MCF 10A (cell line): Measurements from ENCODE around the gene UCHL3. TPM values are rescaled to one million over a fixed set of nuclear protein-coding genes. Genes with fewer than 3 reads are reported as not detected.
A peak's percentile ranks its signal among the peaks of the same experiment; 100 is the strongest.

Experiments
- BruUV-seq: library from RNA; stranded (reverse); fragments of 400-500 nt; replicated peaks from 2 replicates; lab custom pipeline; 2021; lab: Mats Ljungman, UMichigan
- CTCF ChIA-PET: fragments of 300-600 bp; sonication (Branson Sonifier 250); formaldehyde crosslinking; extraction: SDS; loops from one replicate; lab custom pipeline; 2021; ENCODE audit warnings: antibody characterized with exemption, inconsistent platforms; lab: Yijun Ruan, JAX
- POLR2A ChIA-PET: fragments of 300-600, 350-650 bp; sonication (Branson Sonifier 250); formaldehyde crosslinking; extraction: SDS; loops from one replicate; lab custom pipeline; 2020; ENCODE audit warnings: antibody characterized with exemption, inconsistent platforms; lab: Yijun Ruan, JAX
- DNase-seq: peaks from one replicate; pipeline ENCODE4 v3.0.0-alpha.2; 2018; ENCODE audit not compliant: unreplicated experiment
- H3K27ac Mint-ChIP-seq: one replicate; pipeline ENCODE4 v1.8.0; 2022; ENCODE audit warnings: mild to moderate bottlenecking, low read depth, mixed read lengths; ENCODE audit not compliant: unreplicated experiment
- H3K27me3 Mint-ChIP-seq: one replicate; pipeline ENCODE4 v1.8.0; 2022; ENCODE audit warnings: mixed read lengths; ENCODE audit not compliant: insufficient read depth, unreplicated experiment
- H3K36me3 Mint-ChIP-seq: one replicate; pipeline ENCODE4 v1.8.0; 2022; ENCODE audit warnings: mild to moderate bottlenecking, moderate library complexity, mixed read lengths; ENCODE audit not compliant: insufficient read depth, unreplicated experiment
- H3K4me1 Mint-ChIP-seq: one replicate; pipeline ENCODE4 v1.8.0; 2022; ENCODE audit warnings: mixed read lengths; ENCODE audit not compliant: insufficient read depth, unreplicated experiment
- H3K4me3 Mint-ChIP-seq: one replicate; pipeline ENCODE4 v1.8.0; 2022; ENCODE audit warnings: mild to moderate bottlenecking, moderate library complexity, mixed read lengths; ENCODE audit not compliant: unreplicated experiment
- H3K9me3 Mint-ChIP-seq: one replicate; pipeline ENCODE4 v1.8.0; 2022; ENCODE audit warnings: mixed read lengths; ENCODE audit not compliant: unreplicated experiment
- CTCF ChIP-seq: fragments of 200-600 bp; IDR thresholded peaks from one replicate; pipeline ENCODE4 v1.8.0; 2022; ENCODE audit warnings: antibody characterized with exemption, mild to moderate bottlenecking; ENCODE audit not compliant: unreplicated experiment
- intact Hi-C: fragments of 100-400 bp; cut with micrococcal nuclease; formaldehyde crosslinking; loops from 2 replicates; pipeline ENCODE4 v1.14.1; 2022
- total RNA-seq: library from RNA; stranded (reverse); gene quantifications from 2 replicates; pipeline ENCODE4 v1.2.3, GENCODE V29; 2022

The UCHL3 gene
- total RNA-seq, 1 experiment from 2014 or later: 79.3 TPM

DNA sequence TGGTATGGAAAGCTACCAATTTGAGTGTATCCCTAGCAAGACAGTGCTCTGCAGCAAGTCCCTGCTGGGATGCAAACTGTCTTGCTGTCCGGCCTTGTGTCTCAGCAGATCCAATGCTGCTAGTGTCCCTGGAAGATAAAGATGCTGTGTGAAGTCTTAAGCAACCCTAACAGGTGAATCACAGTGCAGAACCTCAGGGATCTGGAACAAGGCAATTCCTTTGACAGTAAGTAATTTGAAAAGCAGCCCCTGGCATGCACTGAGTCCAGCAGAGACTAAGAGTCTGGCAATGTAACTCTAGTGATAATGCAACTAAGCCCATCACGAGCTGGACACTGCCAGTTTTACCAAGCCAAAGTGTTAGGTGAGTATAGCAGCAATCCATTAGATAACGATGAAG is 1.7 kb upstream of the UCHL3 start:
- no TSS peak for BruUV-seq
- DNase-seq: peak; percentile 8
- Mint-ChIP-seq H3K4me1 (peaks cover 20% of the 10 kb centered on the region), H3K36me3 (peaks cover 5% of the 10 kb centered on the region), H3K9me3 (no peaks in the 10 kb centered on the region), H3K4me3 (no peak overlapping the region), H3K27ac (no peak overlapping the region), H3K27me3 (no peaks in the 10 kb centered on the region)
- ChIA-PET CTCF (interaction anchor here (0.7 to 1.4 kb wide), 4 partner anchors 65 to 181 kb away, joined by 3 to 6 read pairs (median 3); no protein-coding TSS in a partner anchor), POLR2A (interaction anchor here (1.2 to 4.0 kb wide), 2 partner anchors 11 to 66 kb away, joined by 7 to 16 read pairs; partner anchors contain the start of genes COMMD6 and TBC1D4)
- intact Hi-C loops: loop anchor here (2.0 kb wide), 1 partner anchor 175 kb away; no protein-coding TSS in a partner anchor
- TF ChIP-seq CTCF: no peak

DNA sequence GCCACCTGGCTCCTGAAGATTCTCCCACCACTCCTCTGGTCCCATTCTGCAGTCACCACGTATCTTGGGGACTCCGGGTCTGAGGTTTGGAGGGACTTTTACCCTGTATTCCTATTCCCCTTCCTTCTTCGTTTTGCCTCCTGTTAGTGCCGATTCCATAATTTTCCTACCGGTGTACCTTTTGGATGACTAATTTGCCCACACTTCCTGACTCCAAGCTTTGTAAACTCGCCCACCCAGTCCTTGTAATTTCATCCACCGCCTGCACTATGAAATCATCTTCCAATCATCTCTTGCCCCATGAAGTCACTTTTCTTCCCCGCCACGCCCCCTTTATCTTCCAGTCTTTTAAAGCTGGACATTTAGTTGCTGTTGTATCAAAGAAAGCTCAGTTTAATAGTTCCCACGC is 572 bp downstream of the UCHL3 start:
- DNase-seq: peak; percentile 82
- H3K4me1 Mint-ChIP-seq: peaks cover 28% of the 10 kb centered on the region
- H3K27ac Mint-ChIP-seq: peak overlapping the region; percentile 98
- H3K9me3 Mint-ChIP-seq: no peaks in the 10 kb centered on the region
- no peaks in the 10 kb centered on the region for H3K27me3 Mint-ChIP-seq
- ChIA-PET CTCF (interaction anchor here (0.6 to 2.6 kb wide), 9 partner anchors 15 to 858 kb away, joined by 3 to 14 read pairs (median 3); partner anchors contain the start of gene TBC1D4), POLR2A (interaction anchor here (0.6 to 3.9 kb wide), 25 partner anchors 9 to 343 kb away, joined by 3 to 40 read pairs (median 3); partner anchors contain the start of genes COMMD6 and TBC1D4)
- BruUV-seq: no TSS peak
- intact Hi-C loops: no loop called here
- H3K36me3 Mint-ChIP-seq: peaks cover 5% of the 10 kb centered on the region
- H3K4me3 Mint-ChIP-seq: peak overlapping the region; percentile 86
- TF ChIP-seq CTCF: no peak

DNA sequence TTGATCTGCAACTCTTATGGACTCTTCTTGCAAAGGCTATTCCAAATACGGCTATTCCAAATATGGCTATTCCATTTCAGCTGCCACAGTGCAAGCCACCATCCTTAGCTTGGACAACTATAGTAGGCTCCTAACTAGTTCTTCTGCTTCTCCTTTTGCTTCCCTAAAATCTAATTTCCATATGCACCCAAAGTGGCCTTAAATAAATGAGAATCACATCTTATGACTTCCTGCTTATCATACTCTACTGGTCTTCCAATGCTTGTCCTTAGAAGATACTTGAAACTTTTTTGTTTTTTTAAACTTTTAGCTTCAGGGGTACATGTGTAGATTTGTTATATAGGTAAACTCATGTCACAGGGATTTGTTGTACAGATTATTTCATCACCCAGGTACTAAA is 4.9 kb downstream of the UCHL3 start:
- H3K27ac Mint-ChIP-seq: peak overlapping the region; percentile 11
- H3K36me3 Mint-ChIP-seq: peaks cover 3% of the 10 kb centered on the region
- ChIA-PET CTCF (interaction anchor here (0.6 to 2.1 kb wide), 2 partner anchors 181 to 1430 kb away, joined by 6 to 9 read pairs; no protein-coding TSS in a partner anchor), POLR2A (interaction anchor here (0.6 to 1.1 kb wide), 2 partner anchors 196 to 224 kb away, joined by 3 to 4 read pairs; no protein-coding TSS in a partner anchor)
- no peaks in the 10 kb centered on the region for H3K27me3 Mint-ChIP-seq
- intact Hi-C loops: no loop called here
- H3K9me3 Mint-ChIP-seq: no peaks in the 10 kb centered on the region
- no peak for TF ChIP-seq CTCF
- no TSS peak for BruUV-seq
- peaks cover 26% of the 10 kb centered on the region for H3K4me1 Mint-ChIP-seq
- no peak overlapping the region for H3K4me3 Mint-ChIP-seq
- DNase-seq: no peak

DNA sequence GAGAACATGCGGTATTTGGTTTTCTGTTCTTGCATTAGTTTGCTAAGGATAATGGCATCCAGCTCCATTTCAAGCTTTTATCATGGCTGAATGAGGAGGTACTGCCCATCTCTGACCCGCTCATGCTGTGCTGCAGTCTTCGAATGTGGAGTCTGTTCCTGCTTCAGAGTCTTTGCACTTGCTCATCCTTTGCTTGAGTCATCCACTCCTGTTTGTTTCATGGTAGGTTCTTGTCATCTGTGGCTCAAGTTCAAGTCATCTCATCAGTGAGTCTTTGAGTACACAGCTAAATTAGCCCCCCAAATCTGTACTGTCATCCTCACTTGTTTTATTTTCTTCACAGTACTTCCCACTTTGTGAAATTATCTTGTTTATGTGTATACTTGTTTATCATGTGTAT is 5.4 kb downstream of the UCHL3 start:
- POLR2A ChIA-PET: interaction anchor here (0.6 to 1.1 kb wide), 2 partner anchors 196 to 225 kb away, joined by 3 to 4 read pairs; no protein-coding TSS in a partner anchor
- peaks cover 26% of the 10 kb centered on the region for H3K4me1 Mint-ChIP-seq
- H3K27me3 Mint-ChIP-seq: no peaks in the 10 kb centered on the region
- no peaks in the 10 kb centered on the region for H3K9me3 Mint-ChIP-seq
- H3K36me3 Mint-ChIP-seq: no peaks in the 10 kb centered on the region
- CTCF ChIA-PET: interaction anchor here (2.0 to 2.1 kb wide), 2 partner anchors 73 to 182 kb away, joined by 7 to 9 read pairs; partner anchors contain the start of gene TBC1D4
- no TSS peak for BruUV-seq
- no peak for TF ChIP-seq CTCF
- H3K4me3 Mint-ChIP-seq: no peak overlapping the region
- no peak for DNase-seq
- H3K27ac Mint-ChIP-seq: peak overlapping the region; percentile 11
- intact Hi-C loops: no loop called here
